Muscle of leg (tissue), 11 donors: ENCODE measurements around the gene EIF4E1B. TPM values are rescaled to one million over a fixed set of nuclear protein-coding genes. Genes with fewer than 3 reads are reported as not detected.
"Not testable (repeated sequence)": the region's sequence is repeated elsewhere in the genome, so short reads cannot be mapped to it uniquely, and the experiment has no call there.

Experiments
- DNase-seq: peaks from one replicate; pipeline ENCODE4 v3.0.0; 2013
- H3K27ac ChIP-seq: one replicate; pipeline ENCODE4 v1.5.1; 2013; ENCODE audit warnings: mild to moderate bottlenecking, low read length, control low read depth
- H3K27me3 ChIP-seq: one replicate; pipeline ENCODE4 v1.6.1; 2013; ENCODE audit warnings: low read length; ENCODE audit not compliant: control insufficient read depth, insufficient read depth
- H3K36me3 ChIP-seq: one replicate; pipeline ENCODE4 v1.6.1; 2013; ENCODE audit warnings: low read length; ENCODE audit not compliant: control insufficient read depth, insufficient read depth
- H3K4me1 ChIP-seq: one replicate; pipeline ENCODE4 v1.6.1; 2013; ENCODE audit warnings: low read length; ENCODE audit not compliant: control insufficient read depth, insufficient read depth
- H3K4me3 ChIP-seq: one replicate; pipeline ENCODE4 v1.5.1; 2013; ENCODE audit warnings: low read length, control low read depth
- H3K9me3 ChIP-seq: replicated peaks from 2 replicates; pipeline ENCODE4 v1.6.1; 2013; ENCODE audit warnings: low read depth, low read length; ENCODE audit not compliant: control insufficient read depth
- WGBS: methylation state at CpG from one replicate; pipeline ENCODE4 v1.1.5; 2013; ENCODE audit warnings: missing lambda C conversion rate; ENCODE audit not compliant: insufficient coverage; 5-methylcytosine and 5-hydroxymethylcytosine counted together
- polyA plus RNA-seq, 8 donors: library from polyadenylated mRNA; unstranded; fragments of 120-200 nt; gene quantifications; one replicate each; pipeline versions ENCODE4 v1.2.1 to v1.2.3, GENCODE V29; 2013; ENCODE audit warnings: inconsistent platforms in 1 of 8, low replicate concordance in 1 of 8; ENCODE audit not compliant: insufficient read length in 8 of 8, insufficient read depth in 1 of 8
- total RNA-seq: library from RNA; stranded (reverse); fragments of 120-200 nt; gene quantifications from one replicate; pipeline ENCODE4 v1.2.4, GENCODE V29; 2013

Gene EIF4E1B
- total and polyA plus RNA-seq, 9 donors, result not detected

GRCh38 chr5:176593273-176593869 is 37.1 kb upstream of the EIF4E1B start:
- WGBS, result 90% methylated on average over 6 of the region's 12 CpGs
- no peaks in the 10 kb centered on the region for H3K9me3 ChIP-seq
- H3K27me3 ChIP-seq, result peaks cover 21% of the 10 kb centered on the region

GRCh38 chr5:176594554-176594953 is 35.9 kb upstream of the EIF4E1B start:
- DNase-seq, result no peak
- H3K27me3 ChIP-seq, result peaks cover 21% of the 10 kb centered on the region
- no peaks in the 10 kb centered on the region for H3K9me3 ChIP-seq
- 76% methylated on average over 6 of the region's 8 CpGs for WGBS
- no peaks in the 10 kb centered on the region for H3K4me1 ChIP-seq
- no peaks in the 10 kb centered on the region for H3K36me3 ChIP-seq
- H3K4me3 ChIP-seq, result no peak overlapping the region
- H3K27ac ChIP-seq, result no peak overlapping the region

More at GRCh38 chr5:176593273-176593869, 37.1 kb upstream of the EIF4E1B start:
- H3K27ac ChIP-seq, result no peak overlapping the region
- no peaks in the 10 kb centered on the region for H3K36me3 ChIP-seq
- H3K4me1 ChIP-seq, result no peaks in the 10 kb centered on the region
- H3K4me3 ChIP-seq, result no peak overlapping the region
- no peak for DNase-seq

- Histone ChIP-seq H3K4me3 (no peak overlapping the region), H3K9me3 (no peaks in the 10 kb centered on the region), H3K36me3 (no peaks in the 10 kb centered on the region), H3K27ac (no peak overlapping the region), H3K27me3 (peaks cover 21% of the 10 kb centered on the region), H3K4me1 (no peaks in the 10 kb centered on the region)
- no peak for DNase-seq
- 75% methylated on average over 7 of the region's 11 CpGs for WGBS
Observed at GRCh38 chr5:176595386-176595943, 35.0 kb upstream of the EIF4E1B start.

GRCh38 chr5:176596069-176596644 is 34.3 kb upstream of the EIF4E1B start:
- Histone ChIP-seq H3K4me1 (no peaks in the 10 kb centered on the region), H3K27me3 (peaks cover 21% of the 10 kb centered on the region), H3K4me3 (no peak overlapping the region), H3K27ac (no peak overlapping the region), H3K9me3 (no peaks in the 10 kb centered on the region), H3K36me3 (no peaks in the 10 kb centered on the region)
- no peak for DNase-seq
- 85% methylated on average over 22 of the region's 23 CpGs for WGBS

- peak; percentile 38 for DNase-seq
- Histone ChIP-seq H3K4me3 (no peak overlapping the region), H3K27me3 (peaks cover 21% of the 10 kb centered on the region), H3K4me1 (no peaks in the 10 kb centered on the region), H3K27ac (no peak overlapping the region), H3K9me3 (no peaks in the 10 kb centered on the region), H3K36me3 (no peaks in the 10 kb centered on the region)
- 5% methylated on average over 98 of the region's 98 CpGs for WGBS
Observed at GRCh38 chr5:176596689-176597416, 33.6 kb upstream of the EIF4E1B start.

- WGBS, result 57% methylated on average over 40 of the region's 47 CpGs
- Histone ChIP-seq H3K9me3 (no peaks in the 10 kb centered on the region), H3K27me3 (peaks cover 21% of the 10 kb centered on the region), H3K4me1 (no peaks in the 10 kb centered on the region), H3K27ac (no peak overlapping the region), H3K4me3 (no peak overlapping the region), H3K36me3 (no peaks in the 10 kb centered on the region)
- no peak for DNase-seq
Observed at GRCh38 chr5:176597417-176598389, 32.8 kb upstream of the EIF4E1B start.

GRCh38 chr5:176599749-176600430 is 30.6 kb upstream of the EIF4E1B start:
- WGBS, result 86% methylated on average over 16 of the region's 19 CpGs
- not testable (repeated sequence) for DNase-seq, H3K36me3 ChIP-seq, H3K9me3 ChIP-seq, H3K4me3 ChIP-seq, H3K27ac ChIP-seq, H3K4me1 ChIP-seq
- H3K27me3 ChIP-seq, result peaks cover 21% of the 10 kb centered on the region

GRCh38 chr5:176601901-176602482 is 28.5 kb upstream of the EIF4E1B start:
- Histone ChIP-seq H3K9me3 (no peaks in the 10 kb centered on the region), H3K36me3 (no peaks in the 10 kb centered on the region), H3K4me3 (no peak overlapping the region), H3K27ac (no peak overlapping the region), H3K27me3 (peaks cover 10% of the 10 kb centered on the region), H3K4me1 (peaks cover 2% of the 10 kb centered on the region)
- no peak for DNase-seq
- 67% methylated on average over 10 of the region's 12 CpGs for WGBS

- Histone ChIP-seq H3K27ac (no peak overlapping the region), H3K9me3 (no peaks in the 10 kb centered on the region), H3K27me3 (peaks cover 2% of the 10 kb centered on the region), H3K4me3 (no peak overlapping the region), H3K4me1 (peaks cover 2% of the 10 kb centered on the region), H3K36me3 (no peaks in the 10 kb centered on the region)
- DNase-seq, result no peak
- 11% methylated on average over 2 of the region's 2 CpGs for WGBS
Observed at GRCh38 chr5:176603091-176603490, 27.4 kb upstream of the EIF4E1B start.
